GM12878 (cell line): ENCODE measurements around the gene MLEC. TPM values are rescaled to one million over a fixed set of nuclear protein-coding genes. Genes with fewer than 3 reads are reported as not detected.

ENCODE experiments used
- ATAC-seq: fragments of 200-7000 bp; cut with Tn5 transposase; 3 replicates; pipeline ENCODE4 v1.9.1; 2020; ENCODE audit warnings: mild to moderate bottlenecking, moderate library complexity
- BruUV-seq: library from RNA; stranded (reverse); fragments of 400-500 nt; replicated peaks from 2 replicates; lab custom pipeline; 2021; lab: Mats Ljungman, UMichigan
- CTCF ChIA-PET: fragments of 300-600 bp; sonication (Branson Sonifier 250); formaldehyde crosslinking; extraction: SDS; loops from one replicate; lab custom pipeline; 2021; ENCODE audit warnings: inconsistent platforms; lab: Yijun Ruan, JAX
- POLR2A ChIA-PET: fragments of 350-600 bp; formaldehyde crosslinking; extraction: SDS; loops from one replicate; lab custom pipeline; 2021; ENCODE audit warnings: inconsistent platforms; lab: Charles Lee
- RAD21 ChIA-PET: fragments of 300-600 bp; sonication (Branson Sonifier 250); formaldehyde crosslinking; loops from one replicate; lab custom pipeline; 2023; ENCODE audit warnings: antibody characterized with exemption; ENCODE audit not compliant: unreplicated experiment; lab: Charles Lee
- SMC1A ChIA-PET: fragments of 300-600 bp; sonication (Branson Sonifier 250); formaldehyde crosslinking; loops from one replicate; lab custom pipeline; 2023; ENCODE audit not compliant: unreplicated experiment, uncharacterized antibody; lab: Charles Lee
- DNase-seq: peaks from one replicate; pipeline ENCODE4 v3.0.0-alpha.2; 2011; ENCODE audit warnings: low read depth, low spot score
- FAIRE-seq: peaks from 3 replicates; lab custom pipeline; 2011; peaks lifted over from hg19 to GRCh38; lab: Jason Lieb, UNC
- H2AFZ ChIP-seq: 2 replicates; pipeline ENCODE4 v1.6.0; 2011; ENCODE audit warnings: low read depth, low read length, control low read depth; ENCODE audit not compliant: control insufficient read depth
- H3K27ac ChIP-seq: 2 replicates; pipeline ENCODE4 v1.5.1; 2011; ENCODE audit warnings: control low read depth; ENCODE audit not compliant: control insufficient read depth, insufficient read depth
- H3K27me3 ChIP-seq, 2 experiments: replicated peaks in 1 of 2; 2 replicates each; pipeline versions ENCODE4 v1.6.0 to v1.6.1; 2011; ENCODE audit warnings: low read length in 1 of 2; ENCODE audit not compliant: control insufficient read depth in 2 of 2, insufficient read depth in 2 of 2
- H3K36me3 ChIP-seq, 2 experiments: 2 replicates each; pipeline ENCODE4 v1.5.1; 2011; ENCODE audit warnings: low read length in 1 of 2; ENCODE audit not compliant: control insufficient read depth in 2 of 2, insufficient read depth in 2 of 2
- H3K4me1 ChIP-seq: 2 replicates; pipeline ENCODE4 v1.6.1; 2011; ENCODE audit warnings: mild to moderate bottlenecking, low read length, moderate library complexity, mixed read lengths; ENCODE audit not compliant: control insufficient read depth, insufficient read depth
- H3K4me2 ChIP-seq: 2 replicates; pipeline ENCODE4 v1.6.0; 2011; ENCODE audit warnings: control low read depth; ENCODE audit not compliant: control insufficient read depth, insufficient read depth
- H3K4me3 ChIP-seq: fragments of 200-600 bp; sonication (generic); 2 replicates; pipeline ENCODE4 v1.5.1; 2016
- H3K79me2 ChIP-seq: 2 replicates; pipeline ENCODE4 v1.6.0; 2011; ENCODE audit warnings: low read length; ENCODE audit not compliant: control insufficient read depth, insufficient read depth
- H3K9ac ChIP-seq: 2 replicates; pipeline ENCODE4 v1.8.0; 2011; ENCODE audit warnings: low read length, control low read depth, mixed read lengths; ENCODE audit not compliant: control insufficient read depth, insufficient read depth
- H3K9me3 ChIP-seq: replicated peaks from 3 replicates; pipeline ENCODE4 v1.5.1; 2011; ENCODE audit warnings: mild to moderate bottlenecking, low read length; ENCODE audit not compliant: control insufficient read depth, insufficient read depth
- H4K20me1 ChIP-seq: 2 replicates; pipeline ENCODE4 v1.6.0; 2011; ENCODE audit not compliant: control insufficient read depth, insufficient read depth
- HDAC2 ChIP-seq: fragments of 200-600 bp; sonication (generic); IDR thresholded peaks from 2 replicates; pipeline ENCODE4 v1.6.1; 2017
- PML ChIP-seq: IDR thresholded peaks from 2 replicates; pipeline ENCODE4 v1.6.1; 2012; ENCODE audit warnings: low read length, inconsistent platforms
- SIX5 ChIP-seq: IDR thresholded peaks from 2 replicates; pipeline ENCODE4 v1.6.1; 2011; ENCODE audit warnings: mild to moderate bottlenecking, low read depth, low read length, moderate library complexity; ENCODE audit not compliant: severe bottlenecking
- WGBS: methylation state at CpG from one replicate; pipeline ENCODE4 v1.1.6; 2016; ENCODE audit warnings: low lambda C conversion rate; ENCODE audit not compliant: insufficient replicate concordance, insufficient coverage; ENCODE audit errors: missing lambda C conversion rate; 5-methylcytosine and 5-hydroxymethylcytosine counted together
- in situ Hi-C: fragments of 300-500 bp; cut with MboI; formaldehyde crosslinking; loops from 9 replicates; pipeline ENCODE4 v1.14.3; 2018; ENCODE audit warnings: mixed read lengths
- intact Hi-C: fragments of 100-400 bp; cut with micrococcal nuclease; formaldehyde crosslinking; loops from one replicate; pipeline ENCODE4 v1.14.2; 2022; ENCODE audit not compliant: unreplicated experiment
- polyA plus RNA-seq, 11 experiments: library from polyadenylated mRNA; depleted of rRNA in 4 of 11; unstranded in 6 of 11; stranded (reverse) in 5 of 11; fragments of >200 nt; fragmentation: Nextera tagmentation in 4 of 11; fragmentation: Illumina TruSeq in 1 of 11; extraction: Ambion mirVana in 4 of 11; extraction: Trizol in 1 of 11; gene quantifications; 1 replicate in 1 of 11; 2 replicates in 10 of 11; pipeline versions ENCODE4 v1.2.1 to v1.2.3, GENCODE V29; 2011 to 2016; ENCODE audit warnings: inconsistent platforms in 2 of 11, missing spikeins in 2 of 11, low read depth in 1 of 11
- total RNA-seq, 4 experiments: library from RNA; depleted of rRNA in 3 of 4; stranded (reverse); fragments of >200 nt in 3 of 4; fragmentation: Illumina TruSeq in 1 of 4; extraction: Trizol in 1 of 4; gene quantifications; 2 replicates each; pipeline versions ENCODE4 v1.2.1 to v1.2.3, GENCODE V29; 2013 to 2021
- TF ChIP-seq, protein P1 (sequence below): IDR thresholded peaks from 2 replicates; pipeline ENCODE4 v1.6.1; 2011; ENCODE audit warnings: borderline replicate concordance, low read depth, mild to moderate bottlenecking, moderate library complexity, mixed read lengths, low read length; ENCODE audit not compliant: insufficient read depth; ENCODE audit errors: extremely low read length
- TF ChIP-seq, protein P2 (sequence below): fragments of 450-650 bp; formaldehyde crosslinking; IDR thresholded peaks from 2 replicates; pipeline ENCODE4 v1.5.0; 2022; ENCODE audit warnings: mild to moderate bottlenecking, missing genetic modification characterization

Gene MLEC
- total and polyA plus RNA-seq, 10 of the 15 experiments (the other 5 are each of a cell fraction or from before 2014, with no cell fraction given) = 26.7 to 172 (median 103) TPM

DNA sequence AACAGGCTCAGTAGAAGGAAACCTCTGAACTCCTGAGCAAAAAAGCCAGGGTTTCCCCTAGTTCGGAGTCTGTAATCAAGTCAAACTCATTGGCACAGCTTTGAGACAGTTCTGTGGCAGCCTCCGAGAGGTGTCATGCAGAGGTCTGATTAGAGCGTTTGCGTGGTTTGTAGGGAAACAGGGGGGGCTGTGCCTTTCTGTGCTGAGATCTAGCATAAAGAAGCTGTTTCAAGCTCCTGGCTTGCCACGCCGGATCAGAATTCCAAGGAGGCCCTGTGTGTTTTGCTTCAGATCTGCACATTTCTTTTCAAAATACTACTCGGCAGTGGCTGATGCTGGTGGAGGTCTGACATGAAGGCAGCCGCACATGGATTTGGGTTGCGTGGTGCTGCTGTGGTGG is 44.8 kb upstream of the MLEC start:
- ChIA-PET RAD21 (interaction anchor here (0.8 kb wide), 1 partner anchor 23 kb away, joined by 3 read pairs; no protein-coding TSS in a partner anchor), POLR2A (interaction anchor here (0.6 to 0.8 kb wide), 3 partner anchors 48 to 342 kb away, joined by 3 read pairs; no protein-coding TSS in a partner anchor), CTCF (interaction anchor here (0.6 to 14.4 kb wide), 5 partner anchors 16 to 329 kb away, joined by 3 to 454 read pairs (median 5); partner anchors contain the start of gene MLEC), SMC1A (interaction anchor here (1.2 kb wide), 2 partner anchors 28 to 45 kb away, joined by 3 to 5 read pairs; partner anchors contain the start of gene MLEC)
- WGBS = 86% methylated on average over 9 of the region's 9 CpGs
- Histone ChIP-seq H3K4me3 (no peak overlapping the region), H3K4me2 (no peak overlapping the region), H3K79me2 (no peaks in the 10 kb centered on the region), H3K9ac (no peak overlapping the region), H3K4me1 (no peaks in the 10 kb centered on the region), H4K20me1 (no peaks in the 10 kb centered on the region), H3K27me3 (peaks cover 6 to 8% of the 10 kb centered on the region in 2 experiments), H2AFZ (no peak overlapping the region), H3K27ac (no peak overlapping the region), H3K9me3 (no peaks in the 10 kb centered on the region), H3K36me3 (no peaks in the 10 kb centered on the region)
- no peak for FAIRE-seq
- no peak for ATAC-seq
- intact Hi-C loops = no loop called here
- in situ Hi-C loops = no loop called here
- TF ChIP-seq, protein P1, sequence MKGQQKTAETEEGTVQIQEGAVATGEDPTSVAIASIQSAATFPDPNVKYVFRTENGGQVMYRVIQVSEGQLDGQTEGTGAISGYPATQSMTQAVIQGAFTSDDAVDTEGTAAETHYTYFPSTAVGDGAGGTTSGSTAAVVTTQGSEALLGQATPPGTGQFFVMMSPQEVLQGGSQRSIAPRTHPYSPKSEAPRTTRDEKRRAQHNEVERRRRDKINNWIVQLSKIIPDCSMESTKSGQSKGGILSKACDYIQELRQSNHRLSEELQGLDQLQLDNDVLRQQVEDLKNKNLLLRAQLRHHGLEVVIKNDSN = no peak
- TF ChIP-seq, protein P2, sequence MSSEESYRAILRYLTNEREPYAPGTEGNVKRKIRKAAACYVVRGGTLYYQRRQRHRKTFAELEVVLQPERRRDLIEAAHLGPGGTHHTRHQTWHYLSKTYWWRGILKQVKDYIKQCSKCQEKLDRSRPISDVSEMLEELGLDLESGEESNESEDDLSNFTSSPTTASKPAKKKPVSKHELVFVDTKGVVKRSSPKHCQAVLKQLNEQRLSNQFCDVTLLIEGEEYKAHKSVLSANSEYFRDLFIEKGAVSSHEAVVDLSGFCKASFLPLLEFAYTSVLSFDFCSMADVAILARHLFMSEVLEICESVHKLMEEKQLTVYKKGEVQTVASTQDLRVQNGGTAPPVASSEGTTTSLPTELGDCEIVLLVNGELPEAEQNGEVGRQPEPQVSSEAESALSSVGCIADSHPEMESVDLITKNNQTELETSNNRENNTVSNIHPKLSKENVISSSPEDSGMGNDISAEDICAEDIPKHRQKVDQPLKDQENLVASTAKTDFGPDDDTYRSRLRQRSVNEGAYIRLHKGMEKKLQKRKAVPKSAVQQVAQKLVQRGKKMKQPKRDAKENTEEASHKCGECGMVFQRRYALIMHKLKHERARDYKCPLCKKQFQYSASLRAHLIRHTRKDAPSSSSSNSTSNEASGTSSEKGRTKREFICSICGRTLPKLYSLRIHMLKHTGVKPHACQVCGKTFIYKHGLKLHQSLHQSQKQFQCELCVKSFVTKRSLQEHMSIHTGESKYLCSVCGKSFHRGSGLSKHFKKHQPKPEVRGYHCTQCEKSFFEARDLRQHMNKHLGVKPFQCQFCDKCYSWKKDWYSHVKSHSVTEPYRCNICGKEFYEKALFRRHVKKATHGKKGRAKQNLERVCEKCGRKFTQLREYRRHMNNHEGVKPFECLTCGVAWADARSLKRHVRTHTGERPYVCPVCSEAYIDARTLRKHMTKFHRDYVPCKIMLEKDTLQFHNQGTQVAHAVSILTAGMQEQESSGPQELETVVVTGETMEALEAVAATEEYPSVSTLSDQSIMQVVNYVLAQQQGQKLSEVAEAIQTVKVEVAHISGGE (CRISPR knock-in tag) = no peak
- TF ChIP-seq SIX5 (no peak), HDAC2 (no peak), PML (no peak)
- BruUV-seq = no TSS peak
- no peak for DNase-seq
